Tibial nerve (tissue), 4 donors: Measurements from ENCODE around the gene SLC7A10. TPM values are rescaled to one million over a fixed set of nuclear protein-coding genes. Genes with fewer than 3 reads are reported as not detected.

ENCODE experiments used
- DNase-seq, 2 donors: peaks; one replicate each; pipeline ENCODE4 v3.0.0-alpha.2; 2019; ENCODE audit warnings: low spot score in 2 of 2
- H3K27ac ChIP-seq, 4 donors: fragments of 200-600 bp; sonication (generic) in 3 of 4; one replicate each; pipeline ENCODE4 v1.5.1; 2017 to 2019; ENCODE audit warnings: mild to moderate bottlenecking in 1 of 4
- H3K27me3 ChIP-seq, 2 donors: fragments of 200-600 bp; sonication (generic) in 1 of 2; one replicate each; pipeline versions ENCODE4 v1.5.1 to v1.6.0; 2017 to 2019
- H3K36me3 ChIP-seq, 3 donors: fragments of 200-600 bp; sonication (generic); one replicate each; pipeline ENCODE4 v1.5.1; 2018 to 2019
- H3K4me1 ChIP-seq, 4 donors: fragments of 200-600 bp; sonication (generic) in 3 of 4; one replicate each; pipeline ENCODE4 v1.5.1; 2017 to 2019
- H3K4me3 ChIP-seq, 4 donors: fragments of 200-600 bp; sonication (generic) in 3 of 4; one replicate each; pipeline ENCODE4 v1.5.1; 2017 to 2019; ENCODE audit warnings: mild to moderate bottlenecking in 1 of 4, moderate library complexity in 1 of 4
- H3K9me3 ChIP-seq, 4 donors: fragments of 200-600 bp; sonication (generic) in 3 of 4; one replicate each; pipeline ENCODE4 v1.5.1; 2017 to 2019
- EP300 ChIP-seq, 2 donors: sonication (generic); formaldehyde crosslinking; IDR thresholded peaks; one replicate each; pipeline ENCODE4 v1.6.1; 2017; ENCODE audit warnings: antibody characterized with exemption in 2 of 2, mild to moderate bottlenecking in 1 of 2
- POLR2A ChIP-seq, 2 donors: fragments of 450-650 bp; IDR thresholded peaks; one replicate each; pipeline ENCODE4 v1.6.1; 2017; ENCODE audit warnings: antibody characterized with exemption in 2 of 2, mild to moderate bottlenecking in 2 of 2, moderate library complexity in 2 of 2
- WGBS, 2 donors: methylation state at CpG; one replicate each; pipeline ENCODE4 v1.1.5; 2018; 5-methylcytosine and 5-hydroxymethylcytosine counted together
- total RNA-seq, 4 donors: library from RNA; depleted of rRNA; stranded (reverse); fragments of >200 nt; gene quantifications; one replicate each; pipeline ENCODE4 v1.1.0, GENCODE V29; 2016
- TF ChIP-seq, protein P1 (sequence below), 5 experiments: fragments of 200-600 bp in 3 of 5; fragments of 450-650 bp in 2 of 5; sonication (generic) in 3 of 5; IDR thresholded peaks; one replicate each; pipeline ENCODE4 v1.5.1; 2016 to 2019; ENCODE audit warnings: antibody characterized with exemption in 5 of 5, mild to moderate bottlenecking in 3 of 5, moderate library complexity in 2 of 5

Gene SLC7A10
- total RNA-seq, 4 donors from 2014 or later: 4.3 to 25.8 (median 13.2) TPM

- WGBS, 2 donors: 86 to 92% methylated on average over 5 of the region's 5 CpGs
- Histone ChIP-seq H3K27ac (no peak overlapping the region), H3K4me1 (peaks cover 0 to 21% (median 6%) of the 10 kb centered on the region in 4 donors), H3K27me3 (peaks cover 0 to 80% of the 10 kb centered on the region in 2 donors), H3K9me3 (peaks cover 0 to 36% (median 7%) of the 10 kb centered on the region in 4 donors), H3K36me3 (no peaks in the 10 kb centered on the region), H3K4me3 (no peak overlapping the region)
- TF ChIP-seq, protein P1, sequence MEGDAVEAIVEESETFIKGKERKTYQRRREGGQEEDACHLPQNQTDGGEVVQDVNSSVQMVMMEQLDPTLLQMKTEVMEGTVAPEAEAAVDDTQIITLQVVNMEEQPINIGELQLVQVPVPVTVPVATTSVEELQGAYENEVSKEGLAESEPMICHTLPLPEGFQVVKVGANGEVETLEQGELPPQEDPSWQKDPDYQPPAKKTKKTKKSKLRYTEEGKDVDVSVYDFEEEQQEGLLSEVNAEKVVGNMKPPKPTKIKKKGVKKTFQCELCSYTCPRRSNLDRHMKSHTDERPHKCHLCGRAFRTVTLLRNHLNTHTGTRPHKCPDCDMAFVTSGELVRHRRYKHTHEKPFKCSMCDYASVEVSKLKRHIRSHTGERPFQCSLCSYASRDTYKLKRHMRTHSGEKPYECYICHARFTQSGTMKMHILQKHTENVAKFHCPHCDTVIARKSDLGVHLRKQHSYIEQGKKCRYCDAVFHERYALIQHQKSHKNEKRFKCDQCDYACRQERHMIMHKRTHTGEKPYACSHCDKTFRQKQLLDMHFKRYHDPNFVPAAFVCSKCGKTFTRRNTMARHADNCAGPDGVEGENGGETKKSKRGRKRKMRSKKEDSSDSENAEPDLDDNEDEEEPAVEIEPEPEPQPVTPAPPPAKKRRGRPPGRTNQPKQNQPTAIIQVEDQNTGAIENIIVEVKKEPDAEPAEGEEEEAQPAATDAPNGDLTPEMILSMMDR (IDR thresholded peaks at IDR 0.05): no peak
- TF ChIP-seq POLR2A (IDR thresholded peaks at IDR 0.05) (no peak), EP300 (IDR thresholded peaks at IDR 0.05) (no peak)
- DNase-seq: no peak
Observed at GRCh38 chr19:33229962-33230361, 4.3 kb upstream of the SLC7A10 start.

- 90 to 93% methylated on average over 1 of the region's 1 CpG for WGBS, 2 donors
- TF ChIP-seq POLR2A (IDR thresholded peaks at IDR 0.05) (no peak), EP300 (IDR thresholded peaks at IDR 0.05) (no peak)
- TF ChIP-seq, protein P1 (IDR thresholded peaks at IDR 0.05): no peak
- H3K4me1 ChIP-seq: peaks cover 0 to 24% (median 6%) of the 10 kb centered on the region in 4 donors
- H3K36me3 ChIP-seq: no peaks in the 10 kb centered on the region
- no peak for DNase-seq
- peaks cover 0 to 36% (median 7%) of the 10 kb centered on the region in 4 donors for H3K9me3 ChIP-seq
- H3K27me3 ChIP-seq: peaks cover 0 to 72% of the 10 kb centered on the region in 2 donors
- no peak overlapping the region for H3K4me3 ChIP-seq
- no peak overlapping the region for H3K27ac ChIP-seq
Observed at GRCh38 chr19:33227870-33228599, 2.4 kb upstream of the SLC7A10 start.

DNA sequence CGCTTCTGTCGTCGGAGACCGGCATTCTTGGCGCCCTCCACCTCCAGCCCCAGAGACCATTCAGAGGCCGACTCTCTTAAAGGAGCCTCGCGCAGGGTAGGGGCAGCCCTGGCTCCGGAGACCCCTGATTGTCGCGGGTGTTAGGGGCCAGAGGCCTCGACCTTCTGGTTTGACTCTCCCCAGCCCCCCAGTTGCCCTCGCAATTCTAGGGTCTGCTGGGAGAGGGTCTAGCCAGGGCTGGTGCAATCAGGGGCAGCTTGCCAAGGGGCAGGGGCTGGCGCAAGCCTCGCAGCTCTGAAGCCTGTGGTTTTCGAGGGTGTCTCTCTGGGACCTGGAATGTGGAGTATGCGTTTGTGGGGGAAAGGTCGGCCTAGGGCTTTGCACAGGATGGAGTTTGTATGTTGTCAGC lies 1.6 kb upstream of the SLC7A10 start:
- WGBS, 2 donors: 13 to 36% methylated on average over 6 to 18 of the region's 18 CpGs
- H3K36me3 ChIP-seq: no peaks in the 10 kb centered on the region
- H3K4me3 ChIP-seq: peak overlapping the region in 1 of 4 donors; percentile 34
- no peak for DNase-seq
- H3K4me1 ChIP-seq: peaks cover 0 to 24% (median 6%) of the 10 kb centered on the region in 4 donors
- no peak for TF ChIP-seq POLR2A (IDR thresholded peaks at IDR 0.05)
- no peak for TF ChIP-seq EP300 (IDR thresholded peaks at IDR 0.05)
- TF ChIP-seq, protein P1 (IDR thresholded peaks at IDR 0.05): no peak
- H3K27ac ChIP-seq: no peak overlapping the region
- H3K27me3 ChIP-seq: peaks cover 0 to 64% of the 10 kb centered on the region in 2 donors
- peaks cover 0 to 36% (median 7%) of the 10 kb centered on the region in 4 donors for H3K9me3 ChIP-seq

- H3K9me3 ChIP-seq: peaks cover 0 to 36% (median 7%) of the 10 kb centered on the region in 4 donors
- H3K36me3 ChIP-seq: no peaks in the 10 kb centered on the region
- WGBS, 2 donors: 3 to 5% methylated on average over 7 to 47 of the region's 66 CpGs
- peaks cover 0 to 24% (median 6%) of the 10 kb centered on the region in 4 donors for H3K4me1 ChIP-seq
- H3K27me3 ChIP-seq: peaks cover 0 to 64% of the 10 kb centered on the region in 2 donors
- H3K27ac ChIP-seq: no peak overlapping the region
- H3K4me3 ChIP-seq: peak overlapping the region in 2 of 4 donors; percentile 6 to 34
- TF ChIP-seq POLR2A (IDR thresholded peaks at IDR 0.05) (no peak), EP300 (IDR thresholded peaks at IDR 0.05) (no peak)
- TF ChIP-seq, protein P1 (IDR thresholded peaks at IDR 0.05): no peak
- DNase-seq: no peak
Observed at GRCh38 chr19:33226550-33227241, 1.0 kb upstream of the SLC7A10 start.
